NCI-H146 (cell line): ENCODE results near the gene NID1.
A peak's percentile ranks its signal among the peaks of the same experiment; 100 is the strongest.
"Not testable (repeated sequence)": the region's sequence is repeated elsewhere in the genome, so short reads cannot be mapped to it uniquely, and the experiment has no call there.

Source experiments
- DNase-seq: peaks from one replicate; lab custom pipeline; 2025; lab: John Stamatoyannopoulos, UW

The NID1 gene

DNA sequence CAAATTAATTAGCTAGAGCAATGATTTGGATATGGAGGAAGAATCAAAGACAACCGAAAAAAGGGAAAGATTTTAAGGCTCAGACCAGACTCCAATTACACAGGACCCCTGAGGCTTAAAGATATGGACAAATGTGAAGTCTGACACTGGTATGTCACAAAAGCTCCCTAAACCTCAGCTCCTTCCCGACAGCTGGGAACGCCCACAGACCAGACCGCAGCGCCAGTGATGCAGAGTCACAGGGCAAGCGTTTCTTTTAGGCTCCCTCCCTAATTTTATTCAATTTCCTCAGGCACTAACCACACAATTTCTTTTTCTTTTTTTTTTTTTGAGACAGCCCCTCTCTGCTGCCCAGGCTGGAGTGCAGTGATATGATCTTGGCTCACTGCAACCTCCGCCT lies 40.2 kb downstream of the NID1 start:
- no peak for DNase-seq

DNA sequence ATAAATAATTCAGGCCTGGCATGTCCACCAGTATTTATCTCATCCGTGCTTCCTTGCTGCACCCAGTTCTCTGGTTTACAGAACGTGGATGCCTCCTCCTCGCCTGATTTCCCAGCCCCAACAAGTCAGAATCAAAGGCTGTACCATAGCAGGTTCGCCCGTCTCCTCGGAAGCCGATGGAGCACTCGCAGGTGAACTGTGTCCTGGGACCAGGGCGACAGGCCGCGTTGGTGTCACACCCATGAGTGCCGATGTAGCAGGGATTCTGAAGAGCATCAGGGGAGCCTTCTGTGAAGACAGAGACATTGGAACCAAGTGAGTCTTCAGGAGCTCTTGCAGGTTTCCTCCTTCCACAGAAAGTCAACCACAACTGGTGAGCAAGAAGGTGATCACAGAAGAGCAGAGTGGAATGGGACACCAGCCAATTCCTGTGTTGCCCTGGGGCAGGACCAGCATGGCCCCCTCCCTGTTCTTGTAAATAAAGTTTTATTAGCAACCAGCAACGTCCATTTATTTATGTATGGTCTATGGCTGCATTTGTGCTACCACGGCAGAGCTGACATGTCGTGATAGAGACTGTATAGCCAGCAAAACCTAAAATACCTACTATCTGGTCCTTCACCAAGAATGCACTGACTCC lies 40.8 kb downstream of the NID1 start:
- no peak for DNase-seq

DNA sequence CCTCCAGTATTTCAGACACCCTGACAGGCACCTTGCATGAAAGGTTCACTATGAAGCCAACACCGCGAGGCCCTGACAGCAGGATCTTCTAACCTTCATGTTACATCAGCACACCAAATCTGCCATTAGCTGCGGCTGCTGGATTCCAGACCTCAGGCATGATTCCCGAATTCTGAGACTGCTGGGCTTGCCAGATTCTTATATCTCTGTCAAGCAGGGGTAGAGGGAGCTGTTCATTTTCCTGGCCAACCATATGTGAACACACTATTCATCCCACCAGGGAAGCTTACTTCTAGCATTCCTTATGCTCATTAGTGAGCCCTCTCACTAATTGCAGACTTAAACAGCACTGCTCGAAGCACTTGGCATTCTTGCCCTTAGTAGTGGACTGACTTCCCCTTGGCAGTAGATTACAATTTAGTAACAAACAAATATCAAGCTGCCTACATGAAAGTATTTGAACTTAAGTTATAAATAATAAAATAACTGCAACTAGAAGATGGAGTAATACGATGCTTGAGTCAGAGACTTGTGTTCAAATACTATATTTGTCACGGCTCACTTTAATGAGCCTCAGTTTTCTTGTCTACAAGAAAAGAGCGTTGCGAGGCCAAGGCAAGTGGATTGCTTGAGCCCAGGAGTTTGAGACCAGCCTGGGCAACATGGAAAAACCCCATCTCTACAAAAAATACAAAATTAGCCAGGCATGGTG lies 43.3 kb downstream of the NID1 start:
- no peak for DNase-seq

DNA sequence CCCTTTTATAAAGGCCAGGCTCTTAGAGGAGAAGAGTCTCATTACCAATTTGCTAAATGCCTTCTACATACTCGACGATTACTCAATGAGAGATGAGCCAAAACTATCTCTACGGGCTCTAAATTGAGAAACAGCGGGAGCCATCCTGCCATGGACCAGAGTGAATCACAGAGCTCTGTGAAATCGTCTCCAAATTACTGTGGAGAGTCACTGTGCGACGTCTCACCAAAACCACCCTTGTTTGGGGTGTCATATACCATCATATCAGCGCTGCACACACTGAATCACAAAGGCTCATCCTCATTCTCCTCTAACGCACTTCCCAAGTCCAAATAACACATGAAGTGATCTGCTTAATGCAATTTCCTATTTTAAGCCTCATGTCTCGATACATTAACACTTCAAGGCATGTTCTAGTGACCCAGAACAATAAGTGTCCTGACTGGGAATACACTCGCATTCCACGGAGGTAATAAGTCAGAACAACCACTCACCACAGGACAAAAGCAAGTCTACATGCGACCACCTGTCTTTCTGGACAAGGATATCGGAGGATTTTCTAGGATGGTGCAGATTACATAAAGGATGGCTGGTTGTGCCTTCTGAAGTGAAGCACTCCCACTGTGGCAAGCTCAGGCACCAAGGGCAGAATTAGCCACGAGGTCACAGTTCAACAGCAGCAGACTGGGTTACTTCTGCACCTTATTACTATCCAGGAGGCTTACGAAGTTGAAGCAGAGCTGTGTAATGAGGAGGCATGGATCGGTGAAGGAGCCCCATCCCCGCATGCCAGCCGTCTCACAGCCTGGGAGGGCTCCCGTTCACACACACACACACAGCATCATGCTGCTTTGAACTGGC lies 44.3 kb downstream of the NID1 start:
- no peak for DNase-seq

DNA sequence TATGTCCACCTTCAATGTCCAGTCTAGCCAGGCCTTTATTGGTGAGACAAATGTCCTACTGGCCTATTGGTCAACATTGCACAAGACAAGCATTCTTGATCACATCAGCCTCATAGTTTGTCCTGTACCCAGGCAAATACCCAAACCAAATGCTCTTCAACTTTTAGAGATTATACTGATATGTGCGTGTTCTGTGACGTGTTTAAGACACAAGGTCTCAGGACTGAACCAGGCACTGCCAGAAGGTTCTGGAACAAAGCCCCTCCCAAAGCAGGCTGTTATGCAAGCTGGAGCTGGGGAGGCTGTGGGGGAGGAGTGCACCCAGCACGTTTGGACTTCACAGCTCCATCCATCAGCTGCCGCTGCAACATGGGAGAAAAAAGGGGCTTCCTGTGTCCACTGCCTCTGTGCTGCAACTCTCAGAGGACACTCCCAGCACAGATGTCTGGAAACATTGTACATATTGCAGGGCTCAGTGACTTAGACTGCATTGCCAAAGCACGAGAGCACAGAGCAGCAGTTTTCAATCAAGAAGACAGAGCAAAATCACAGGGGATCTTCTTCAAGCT lies 45.9 kb downstream of the NID1 start:
- no peak for DNase-seq

DNA sequence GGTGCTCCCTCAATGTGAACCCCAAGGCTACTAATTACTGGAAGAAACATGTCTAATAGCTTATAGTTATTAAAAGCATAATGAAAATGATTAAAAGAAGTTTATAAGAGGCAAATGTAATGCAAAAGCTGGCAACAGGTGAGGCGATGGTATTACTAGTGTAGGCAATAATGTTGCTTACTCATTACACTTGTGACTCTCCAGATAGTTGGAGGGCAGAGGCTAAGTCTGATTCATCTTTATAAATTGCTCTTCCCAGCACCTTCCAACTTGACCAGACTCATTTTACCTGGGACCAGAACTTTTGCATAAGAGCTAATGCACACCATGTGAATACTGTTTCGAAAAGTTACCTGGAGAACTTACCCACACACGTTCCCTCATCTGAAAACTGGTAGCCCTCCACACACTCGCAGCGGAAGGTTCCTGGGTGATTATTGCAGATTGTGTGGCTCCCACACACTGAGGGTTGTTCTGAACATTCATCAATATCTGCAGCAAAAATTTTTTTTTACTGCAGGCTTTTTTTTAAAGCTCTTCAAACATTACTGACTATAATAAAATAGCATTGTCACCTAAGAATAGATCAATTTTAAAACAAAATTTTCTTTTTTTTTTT lies 48.0 kb downstream of the NID1 start:
- no peak for DNase-seq

DNA sequence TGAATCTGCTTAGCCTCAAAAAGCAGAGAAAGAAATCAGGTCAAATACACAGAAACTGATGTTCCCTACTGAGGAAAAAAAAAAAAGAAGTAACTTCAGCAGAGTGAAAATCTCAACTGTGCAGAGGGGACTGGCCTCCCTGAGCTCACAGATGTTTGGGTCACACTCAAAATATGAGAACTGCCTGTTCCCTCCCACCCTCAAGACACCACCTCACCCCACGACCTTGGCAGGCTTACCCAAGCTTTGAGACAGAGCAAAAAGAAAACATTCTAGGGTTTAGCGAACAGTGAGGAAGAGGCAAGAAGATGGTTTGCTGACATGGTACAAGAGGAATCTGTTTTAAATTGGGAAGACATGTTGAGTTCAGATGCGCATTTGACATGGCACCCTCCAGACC lies 48.8 kb downstream of the NID1 start:
- DNase-seq = no peak

DNA sequence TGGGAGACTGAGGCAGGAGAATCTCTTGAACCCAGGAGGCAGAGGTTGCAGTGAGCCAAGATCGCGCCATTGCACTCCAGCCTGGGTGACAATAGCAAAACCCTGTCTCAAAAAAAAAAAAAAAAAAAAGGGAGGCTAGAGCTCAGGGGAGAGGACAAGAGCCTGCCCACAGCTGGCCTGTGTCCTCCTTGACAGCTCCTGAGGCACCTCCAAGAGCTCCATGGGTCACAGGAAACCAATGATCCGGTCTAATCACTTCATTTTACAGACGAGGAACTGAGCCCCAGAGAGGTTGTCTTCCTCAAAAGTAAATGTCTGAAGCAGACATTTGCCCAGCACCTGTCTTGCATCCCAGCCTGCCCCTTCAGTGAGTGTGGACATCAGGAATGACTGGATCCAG lies 49.4 kb downstream of the NID1 start:
- DNase-seq = no peak

DNA sequence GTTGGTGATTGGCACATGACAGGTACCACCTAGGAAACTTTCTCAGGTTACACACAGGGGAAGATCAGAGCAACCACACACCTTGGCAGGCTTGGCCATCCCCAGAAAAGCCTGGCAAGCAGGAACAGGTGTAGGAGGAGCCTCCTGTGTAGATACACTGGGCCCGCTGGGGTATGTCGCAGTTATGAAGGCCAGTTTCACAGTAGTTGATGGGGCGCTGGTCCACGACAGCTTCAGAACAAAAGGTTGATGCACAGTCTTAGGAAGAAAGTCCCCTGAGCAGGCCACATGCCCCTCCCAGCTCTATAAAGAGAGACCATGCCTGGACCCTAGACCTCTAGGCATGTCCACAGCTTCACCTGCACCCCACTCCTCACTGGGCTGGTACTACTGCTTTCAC lies 51.6 kb downstream of the NID1 start:
- DNase-seq = no peak

DNA sequence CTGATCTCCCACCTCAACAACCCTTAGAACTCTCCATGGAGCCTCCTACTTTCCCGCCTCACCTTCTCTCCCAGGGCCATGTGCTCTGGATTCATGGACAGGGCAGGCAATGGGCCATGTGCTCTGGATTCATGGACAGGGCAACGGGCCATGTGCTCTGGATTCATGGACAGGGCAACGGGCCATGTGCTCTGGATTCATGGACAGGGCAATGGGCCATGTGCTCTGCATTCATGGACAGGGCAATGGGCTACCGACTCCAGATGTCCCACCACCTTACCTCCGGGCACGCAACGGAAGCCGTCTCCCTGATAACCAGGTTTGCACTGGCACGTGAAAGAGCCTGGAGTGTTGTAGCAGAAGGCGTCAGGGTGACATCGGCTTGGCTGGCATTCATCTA lies 53.2 kb downstream of the NID1 start:
- no peak for DNase-seq

DNA sequence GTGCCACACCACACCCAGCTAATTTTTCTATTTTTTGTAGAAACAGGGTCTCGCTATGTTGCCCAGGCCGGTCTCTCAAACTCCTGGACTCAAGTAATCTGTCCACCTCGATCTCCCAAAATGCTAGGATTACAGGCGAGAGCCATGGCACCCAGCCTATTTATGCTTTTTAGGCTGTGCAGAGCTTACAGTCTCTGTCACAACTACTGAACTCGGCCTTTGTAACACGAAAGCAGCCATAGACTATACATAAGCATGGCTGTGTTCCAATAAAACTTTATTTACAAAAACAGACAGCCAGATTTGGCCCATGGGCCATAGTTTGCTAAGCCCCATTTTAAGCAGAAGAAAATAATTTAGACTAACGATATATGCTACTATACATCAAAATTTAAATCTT lies 54.4 kb downstream of the NID1 start:
- no peak for DNase-seq

DNA sequence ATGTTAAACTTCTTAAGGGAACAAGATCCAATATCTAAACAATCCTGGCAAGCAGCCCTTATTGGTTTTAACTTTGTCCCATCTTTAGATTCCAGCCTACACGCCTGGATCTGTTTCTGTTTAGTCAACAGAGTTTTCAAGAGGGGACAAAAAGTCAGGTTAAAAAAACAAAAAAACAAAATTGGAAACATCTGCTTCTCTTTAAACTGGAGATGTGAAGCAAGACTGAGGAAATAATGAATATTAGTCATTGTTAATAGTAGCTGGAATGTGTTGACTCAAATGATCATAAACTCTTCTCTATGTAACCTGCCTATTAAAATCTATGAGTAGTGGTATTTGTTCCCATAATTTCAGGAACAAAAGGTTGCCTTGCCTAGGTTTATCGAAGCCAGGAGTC lies 55.0 kb downstream of the NID1 start:
- no peak for DNase-seq

DNA sequence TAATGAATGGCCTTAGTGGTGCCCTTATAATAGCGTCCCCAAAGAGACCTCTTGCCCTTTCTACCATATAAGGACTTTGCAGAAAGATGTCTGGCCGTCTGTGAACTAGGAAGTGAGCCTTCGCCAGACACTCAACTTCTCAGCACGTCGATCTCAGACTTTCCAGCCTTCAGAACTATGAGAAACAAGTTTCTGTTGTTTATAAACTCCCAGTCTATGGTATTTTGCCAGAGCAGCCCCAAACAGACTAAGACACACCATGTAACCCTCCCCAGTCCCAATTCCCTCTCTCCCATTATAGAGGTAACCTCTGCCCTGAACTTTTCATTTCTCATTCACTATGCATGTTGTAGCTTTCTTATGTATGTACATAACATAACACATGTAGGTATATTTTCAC lies 55.7 kb downstream of the NID1 start:
- no peak for DNase-seq

DNA sequence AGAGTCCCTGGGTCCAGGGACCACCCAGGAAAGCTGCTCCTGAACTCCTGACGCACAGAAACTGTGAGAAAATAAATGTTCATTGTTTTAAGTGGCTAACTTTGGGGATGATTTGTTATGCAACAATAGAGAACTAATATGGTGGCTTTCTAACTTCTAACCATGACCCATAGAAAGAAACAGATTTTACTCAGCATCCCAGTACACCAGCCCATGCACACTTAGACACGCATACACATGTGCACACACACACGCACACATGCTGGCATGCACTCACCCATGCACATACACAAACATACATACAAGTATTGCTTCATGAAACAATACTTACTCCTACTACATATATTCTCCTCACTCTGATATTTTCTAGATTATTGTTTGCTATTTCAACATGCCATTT lies 57.1 kb downstream of the NID1 start:
- no peak for DNase-seq

DNA sequence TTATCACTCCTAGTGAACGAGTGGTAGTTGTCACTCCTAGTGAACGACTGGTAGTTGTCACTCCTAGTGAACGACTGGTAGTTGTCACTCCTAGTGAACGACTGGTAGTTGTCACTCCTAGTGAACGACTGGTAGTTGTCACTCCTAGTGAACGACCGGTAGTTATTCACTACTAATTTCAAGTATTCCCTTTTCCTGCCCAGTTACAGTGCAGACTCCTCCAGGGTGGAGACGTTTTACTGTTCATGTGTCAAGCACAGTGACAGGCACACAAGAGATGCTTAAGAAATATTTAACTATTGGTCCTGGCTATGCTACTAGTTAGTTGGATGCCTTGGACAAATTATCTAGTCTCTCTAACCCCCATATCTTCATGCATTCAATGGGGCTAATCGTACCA lies 61.8 kb downstream of the NID1 start:
- not testable (repeated sequence) for DNase-seq

DNA sequence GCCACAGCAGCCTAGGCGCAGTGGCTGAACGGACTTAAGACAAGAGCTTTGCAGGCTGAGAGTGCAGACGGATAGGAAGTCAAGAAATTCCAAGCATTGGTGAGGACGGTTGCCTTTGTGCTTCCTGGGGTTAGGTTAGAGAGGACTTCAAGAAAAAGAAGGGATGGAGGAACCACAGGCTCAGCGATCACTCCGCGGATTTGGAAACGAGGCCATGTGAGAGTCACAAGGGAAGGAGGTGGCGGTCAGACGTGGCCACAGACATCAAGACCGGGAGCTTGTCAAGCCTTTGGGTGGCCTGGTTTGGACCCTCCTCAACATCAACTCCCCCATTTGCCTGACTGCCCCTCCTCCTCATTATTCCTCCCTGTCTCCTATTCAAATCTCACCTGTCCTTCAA lies 62.3 kb downstream of the NID1 start:
- DNase-seq = no peak

DNA sequence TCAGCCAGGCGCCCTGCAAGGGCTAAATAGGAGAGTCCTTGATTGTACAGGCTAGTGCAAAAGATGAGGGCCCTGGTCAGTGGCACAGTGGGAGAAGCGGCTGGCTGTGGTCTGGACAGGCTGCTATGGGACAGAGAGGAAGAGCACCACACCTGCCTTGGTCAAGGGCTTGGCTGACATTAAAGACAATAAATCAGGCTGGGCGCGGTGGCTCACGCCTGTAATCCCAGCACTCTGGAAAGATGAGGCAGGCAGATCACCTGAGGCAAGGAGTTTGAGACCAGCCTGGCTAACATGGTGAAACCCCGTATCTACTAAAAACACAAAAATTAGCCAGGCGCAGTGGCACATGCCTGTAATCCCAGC lies 62.9 kb downstream of the NID1 start:
- DNase-seq = peak; percentile 53

DNA sequence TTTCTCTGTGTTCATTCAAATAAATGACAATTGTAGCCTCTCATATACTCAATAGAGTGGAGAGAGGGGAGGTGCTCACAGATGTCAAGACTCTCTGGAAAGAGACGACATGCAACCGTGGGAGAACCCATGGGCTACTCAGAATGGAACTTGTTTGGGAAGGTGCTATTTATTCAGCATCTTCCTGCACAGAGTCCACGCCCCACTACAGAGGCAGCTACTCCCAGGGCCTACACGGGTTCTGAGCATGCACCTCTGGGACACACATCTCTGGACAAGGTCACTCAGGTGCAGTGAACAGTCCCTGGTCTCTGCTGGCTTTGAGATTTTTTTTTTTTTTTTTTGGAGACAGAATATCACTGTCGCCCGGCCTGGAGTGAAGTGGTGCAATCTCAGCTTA lies 64.1 kb downstream of the NID1 start:
- no peak for DNase-seq

DNA sequence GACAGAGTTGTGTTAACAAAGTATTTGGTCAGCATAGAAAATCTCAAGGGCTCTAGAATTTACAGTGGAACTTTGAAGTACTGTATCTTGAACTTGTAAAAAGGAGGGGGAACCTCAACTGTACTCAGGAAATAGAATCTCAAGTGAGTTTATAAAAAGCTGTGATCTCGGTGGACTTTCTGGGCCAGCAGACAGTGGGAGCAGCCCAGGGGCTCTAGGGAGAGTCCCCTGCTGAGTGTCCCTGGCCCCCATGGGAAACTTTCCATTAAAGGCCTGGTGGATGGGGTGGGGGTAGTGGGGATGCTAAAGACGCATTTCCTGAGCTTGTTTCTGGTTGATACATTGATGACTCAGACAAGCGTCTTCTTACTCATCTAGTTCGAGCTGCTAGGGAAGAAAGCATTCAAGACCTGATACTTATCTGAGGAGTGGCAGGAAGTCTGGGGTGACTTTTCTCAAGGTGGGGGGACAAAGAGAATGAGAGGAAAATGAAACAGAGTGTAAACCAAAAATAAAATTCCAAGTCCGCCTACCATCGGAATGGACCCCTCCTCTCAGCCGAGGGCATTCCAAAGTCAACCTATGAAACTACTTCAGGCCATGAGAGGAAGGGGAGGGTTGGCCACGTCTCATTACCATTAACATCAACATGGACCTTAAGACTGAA lies 65.5 kb downstream of the NID1 start:
- no peak for DNase-seq

DNA sequence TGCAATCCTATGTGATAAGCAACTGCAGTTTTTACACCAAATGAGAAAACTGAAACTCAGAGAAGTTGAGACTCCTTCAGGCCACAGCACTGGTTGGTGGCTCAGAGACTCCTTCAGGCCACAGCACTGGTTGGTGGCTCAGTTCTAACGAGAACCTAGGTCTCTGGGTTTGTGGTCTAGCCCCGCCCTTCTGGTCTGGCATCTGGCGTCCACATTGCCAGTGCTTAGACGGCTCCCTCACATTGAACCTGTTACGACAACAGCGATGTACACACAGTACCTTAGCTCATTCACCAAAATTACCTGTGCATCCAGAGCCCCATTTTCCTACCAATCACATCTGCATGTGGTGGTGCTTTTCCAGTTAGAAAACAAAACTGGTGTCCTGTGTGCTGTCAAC lies 66.1 kb downstream of the NID1 start:
- no peak for DNase-seq

DNA sequence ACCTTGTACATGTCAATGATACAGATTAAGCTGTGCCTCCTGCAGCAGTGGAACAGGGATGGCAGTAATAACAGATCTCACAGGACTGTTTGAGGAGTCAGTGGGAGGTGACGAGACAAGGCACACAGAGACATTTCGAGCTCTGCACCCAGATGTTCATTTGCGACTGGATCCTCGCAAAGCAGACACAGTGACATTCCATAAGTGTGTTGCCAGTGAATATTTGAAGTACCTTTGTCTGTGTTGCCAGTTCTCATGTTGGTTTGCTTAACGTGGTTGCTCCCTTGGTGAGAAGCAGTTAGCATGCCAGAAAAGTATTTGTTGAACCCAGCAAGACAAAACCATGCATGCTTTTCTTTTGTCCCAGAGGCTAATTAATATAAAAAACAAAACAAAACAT lies 67.0 kb downstream of the NID1 start:
- DNase-seq = no peak

DNA sequence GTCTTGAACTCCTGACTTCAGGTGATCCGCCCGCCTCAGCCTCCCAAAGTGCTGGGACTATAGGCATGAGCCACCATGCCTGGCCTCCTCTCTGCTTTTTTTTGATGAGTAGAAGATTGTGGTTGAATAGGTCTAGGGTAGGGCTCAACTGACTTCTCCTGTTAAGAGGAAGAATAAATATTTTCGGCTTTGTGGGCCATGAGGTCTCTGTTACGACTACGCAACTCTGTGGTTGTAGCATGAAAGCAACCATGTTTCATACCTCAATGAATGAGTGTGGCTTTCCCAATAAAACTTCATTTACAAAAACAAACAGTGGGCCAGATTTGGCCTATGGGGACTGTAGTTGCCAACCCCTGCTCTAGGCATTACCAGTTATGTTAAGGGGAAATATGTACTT lies 67.8 kb downstream of the NID1 start:
- no peak for DNase-seq
